Frontal cortex (tissue), 4 donors: Measurements from ENCODE around the gene FRY. TPM values are rescaled to one million over a fixed set of nuclear protein-coding genes. Genes with fewer than 3 reads are reported as not detected.

Experiments used
- DNase-seq, 2 donors: peaks; one replicate each; pipeline ENCODE4 v3.0.0; 2012; ENCODE audit warnings: low spot score in 2 of 2
- FAIRE-seq: peaks from 2 replicates; lab custom pipeline; 2012; peaks lifted over from hg19 to GRCh38; lab: Jason Lieb, UNC
- total RNA-seq: library from RNA; depleted of rRNA; stranded (reverse); fragments of >200 nt; gene quantifications from one replicate; pipeline ENCODE4 v1.2.3, GENCODE V29; 2014
- donor health status: control.
- donor health status: control.
- donor health status: control.

FRY gene
- total RNA-seq, 1 donor from 2014 or later, result 55.4 TPM

DNA sequence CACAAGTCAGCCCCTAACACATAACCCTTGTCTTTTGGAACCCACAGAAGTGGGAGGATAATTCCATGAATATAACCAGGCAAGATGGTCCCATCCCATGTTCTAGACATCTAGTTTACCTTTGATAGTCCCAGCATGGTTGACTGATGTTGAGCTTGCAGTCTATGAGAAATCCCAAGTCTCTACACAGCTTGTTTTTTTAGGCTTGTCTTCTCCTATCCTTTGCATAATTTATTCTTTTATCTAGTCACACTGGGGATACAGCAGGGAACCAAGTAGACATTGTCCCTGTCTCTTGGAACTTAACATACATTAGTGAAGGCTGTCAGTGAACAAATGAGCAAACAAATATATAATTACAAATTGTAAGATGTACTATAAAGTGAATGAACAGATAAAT is 19.6 kb upstream of the FRY start:
- FAIRE-seq (no peak), DNase-seq (no peak)

- no peak for FAIRE-seq
- no peak for DNase-seq
Measured at GRCh38 chr13:32013181-32013580, 18.4 kb upstream of the FRY start.

DNA sequence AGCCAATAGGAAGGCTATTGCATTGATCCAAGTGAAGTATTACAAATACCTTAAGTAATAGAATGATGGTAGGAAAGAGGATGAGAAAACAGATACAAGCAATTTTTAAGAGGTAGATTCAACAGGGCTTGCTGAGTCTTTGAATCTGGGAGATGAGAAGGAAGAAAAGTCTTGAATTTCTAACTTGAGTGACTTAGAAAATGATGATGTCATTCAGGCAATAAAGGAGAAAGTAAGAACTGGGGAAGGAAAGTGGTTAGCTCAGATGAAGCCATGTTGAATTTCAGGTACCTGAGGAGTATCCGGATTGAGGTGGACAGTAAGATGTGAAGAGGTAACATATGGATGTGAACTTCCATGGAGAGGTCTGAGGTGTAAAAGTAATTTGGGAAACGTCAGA is 15.5 kb upstream of the FRY start:
- FAIRE-seq (no peak), DNase-seq (no peak)

GRCh38 chr13:32016631-32017030 is 14.9 kb upstream of the FRY start:
- DNase-seq (no peak), FAIRE-seq (no peak)

DNA sequence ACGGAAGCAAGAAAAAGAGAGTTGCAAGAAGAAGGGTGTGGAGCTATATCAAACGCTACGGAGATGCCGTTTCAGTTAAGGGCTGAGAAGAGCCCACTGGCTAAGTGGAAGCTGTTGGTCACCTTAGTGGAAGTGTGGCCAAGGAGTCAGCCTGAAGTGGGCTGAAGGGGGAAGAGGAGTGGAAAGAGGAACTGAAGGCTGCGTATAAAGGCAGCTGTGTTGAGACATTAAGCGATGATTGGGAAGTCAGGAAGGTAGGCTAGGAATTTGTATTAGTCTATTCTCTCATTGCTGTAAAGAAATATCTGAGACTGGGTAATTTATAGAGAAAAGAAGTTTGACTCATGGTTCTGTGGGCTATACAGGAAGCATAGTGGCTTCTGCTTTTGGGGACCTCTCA is 14.1 kb upstream of the FRY start:
- DNase-seq, result no peak
- FAIRE-seq, result no peak

GRCh38 chr13:32019612-32020233 is 11.9 kb upstream of the FRY start:
- DNase-seq, result peak in 1 of 2 donors; percentile 46
- FAIRE-seq, result no peak

- DNase-seq, result no peak
- no peak for FAIRE-seq
Measured at GRCh38 chr13:32021785-32022184, 9.8 kb upstream of the FRY start.

- FAIRE-seq (no peak), DNase-seq (no peak)
Measured at GRCh38 chr13:32022311-32022710, 9.3 kb upstream of the FRY start.

- FAIRE-seq (no peak), DNase-seq (no peak)
Measured at GRCh38 chr13:32023096-32023495, 8.5 kb upstream of the FRY start.

DNA sequence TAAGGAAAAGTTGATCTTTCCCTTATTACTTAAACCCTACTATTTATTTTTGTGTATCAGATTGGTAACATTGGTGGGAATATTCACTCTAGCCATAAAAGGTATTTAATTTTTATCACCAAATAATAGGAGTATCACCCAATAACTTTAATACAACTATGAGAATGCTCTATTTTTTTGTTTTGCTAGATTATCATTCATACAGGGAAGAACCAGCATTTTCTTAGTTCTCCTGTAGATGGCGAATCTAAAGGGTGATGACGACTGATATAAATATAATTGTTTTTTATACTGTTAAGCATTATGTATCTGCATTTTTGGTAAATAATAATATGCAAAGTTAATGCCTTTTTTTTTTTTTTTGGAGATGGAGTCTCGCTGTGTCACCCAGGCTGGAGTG is 7.9 kb upstream of the FRY start:
- DNase-seq, result no peak
- peak; percentile 37 for FAIRE-seq

DNA sequence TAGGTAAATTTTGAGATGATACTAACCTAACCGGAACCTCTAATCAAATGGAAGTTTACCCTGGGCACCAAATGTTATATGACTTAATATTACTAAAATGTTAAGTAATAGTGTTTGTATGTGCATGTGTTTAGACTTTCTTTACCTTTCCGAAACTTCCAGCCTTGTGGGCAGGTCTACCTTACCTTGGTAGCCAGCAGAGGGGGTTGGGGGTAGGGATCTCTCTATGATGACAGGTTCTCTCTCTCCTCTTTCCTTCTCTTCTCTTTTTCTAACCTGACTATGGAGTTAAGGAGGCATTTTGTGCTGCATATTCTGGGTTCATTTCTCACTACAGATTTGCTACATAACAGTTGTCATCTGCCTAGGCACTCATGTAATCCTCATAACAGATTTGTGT is 6.8 kb upstream of the FRY start:
- FAIRE-seq, result no peak
- DNase-seq, result no peak

DNA sequence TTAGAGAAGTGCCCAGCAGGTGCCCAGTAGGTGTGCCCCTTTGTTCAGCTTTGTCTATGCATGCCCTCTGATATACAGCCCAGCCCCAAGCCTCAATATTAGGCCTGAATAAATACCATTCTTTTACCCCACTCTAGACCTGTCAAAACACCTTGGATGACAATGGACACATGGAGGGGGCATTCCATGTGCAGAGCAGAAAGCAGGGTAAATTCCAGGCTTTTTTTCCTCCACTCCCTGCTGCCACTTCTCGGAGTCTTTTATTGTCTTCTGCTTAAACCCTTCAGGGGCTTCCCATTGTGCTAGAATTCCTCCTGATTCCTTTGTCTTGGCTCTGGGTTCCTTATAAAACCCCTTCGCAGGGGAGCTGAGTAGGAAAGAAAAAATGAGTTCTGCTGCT is 5.8 kb upstream of the FRY start:
- FAIRE-seq (no peak), DNase-seq (no peak)

- DNase-seq, result no peak
- FAIRE-seq, result no peak
Measured at GRCh38 chr13:32026623-32027022, 5.0 kb upstream of the FRY start.

- FAIRE-seq, result no peak
- DNase-seq, result no peak
Measured at GRCh38 chr13:32028711-32029110, 2.9 kb upstream of the FRY start.

GRCh38 chr13:32029684-32030083 is 1.9 kb upstream of the FRY start:
- FAIRE-seq (no peak), DNase-seq (no peak)

DNA sequence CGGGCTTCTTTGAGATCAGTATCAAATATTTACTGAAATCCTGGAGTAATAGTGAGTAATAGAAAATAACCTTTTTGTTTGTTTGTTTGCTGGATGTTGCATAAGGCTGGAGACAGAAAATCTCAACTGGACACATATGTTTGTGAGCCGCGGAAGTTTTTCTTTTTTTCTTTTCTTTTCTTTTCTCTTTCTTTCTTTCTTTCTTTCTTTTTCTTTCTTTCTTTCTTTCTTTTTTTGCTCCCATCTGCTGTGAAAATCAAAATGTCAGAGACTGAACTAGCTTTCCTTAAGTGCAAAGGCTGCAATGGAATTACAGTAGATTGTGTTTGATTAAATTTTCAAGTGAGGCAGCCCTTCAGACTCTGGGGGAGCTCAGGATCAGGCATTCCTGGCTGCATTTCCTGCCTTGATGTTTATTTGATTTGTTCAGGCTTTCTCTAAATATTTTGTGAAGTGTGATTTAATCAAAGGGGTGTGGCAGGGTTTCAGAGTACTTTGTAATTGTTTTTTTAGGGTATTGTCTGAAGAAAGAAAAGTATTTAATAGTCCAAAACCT is 319 bp downstream of the FRY start:
- DNase-seq (no peak), FAIRE-seq (no peak)

DNA sequence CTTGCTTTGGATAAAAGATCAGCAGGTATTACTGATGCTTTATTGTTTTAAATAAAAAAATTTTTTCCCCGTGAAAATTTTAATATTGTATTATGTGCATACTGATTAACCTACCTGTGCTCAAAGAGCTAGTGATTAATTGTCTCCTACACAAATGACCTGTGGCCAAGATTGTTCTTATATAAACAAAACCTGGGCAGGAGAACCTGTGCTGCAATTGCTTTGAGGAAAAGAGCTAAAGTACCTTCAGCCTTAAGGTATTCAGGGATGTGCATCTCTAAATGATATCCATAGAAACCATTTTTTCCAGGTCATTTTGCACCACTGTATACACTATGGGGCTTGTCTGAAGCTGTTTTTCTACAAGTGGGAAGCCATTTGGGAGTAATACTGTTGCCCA is 1.2 kb downstream of the FRY start:
- no peak for FAIRE-seq
- DNase-seq, result no peak

- no peak for FAIRE-seq
- no peak for DNase-seq
Measured at GRCh38 chr13:32033744-32034143, 2.2 kb downstream of the FRY start.

DNA sequence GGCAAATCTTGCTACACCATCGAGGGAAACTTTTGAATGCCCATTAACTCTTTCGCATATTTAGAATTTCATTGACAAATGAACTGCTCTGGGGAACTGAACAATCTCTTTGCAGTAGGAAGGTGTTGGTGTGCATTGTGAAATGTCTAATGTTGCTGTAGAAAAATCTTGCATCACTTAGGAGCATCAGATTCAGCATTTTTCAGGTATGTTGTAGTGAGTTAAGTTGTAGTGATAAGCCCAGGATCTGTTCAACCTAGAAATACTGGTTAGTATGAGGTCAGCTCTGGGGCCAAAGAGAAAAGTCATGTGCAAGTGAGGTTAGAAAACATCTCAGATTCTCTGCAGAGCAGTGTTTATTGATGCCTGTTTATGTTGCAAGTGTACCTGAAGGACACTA is 4.1 kb downstream of the FRY start:
- no peak for DNase-seq
- no peak for FAIRE-seq

GRCh38 chr13:32036126-32036695 is 4.6 kb downstream of the FRY start:
- DNase-seq (no peak), FAIRE-seq (no peak)

DNA sequence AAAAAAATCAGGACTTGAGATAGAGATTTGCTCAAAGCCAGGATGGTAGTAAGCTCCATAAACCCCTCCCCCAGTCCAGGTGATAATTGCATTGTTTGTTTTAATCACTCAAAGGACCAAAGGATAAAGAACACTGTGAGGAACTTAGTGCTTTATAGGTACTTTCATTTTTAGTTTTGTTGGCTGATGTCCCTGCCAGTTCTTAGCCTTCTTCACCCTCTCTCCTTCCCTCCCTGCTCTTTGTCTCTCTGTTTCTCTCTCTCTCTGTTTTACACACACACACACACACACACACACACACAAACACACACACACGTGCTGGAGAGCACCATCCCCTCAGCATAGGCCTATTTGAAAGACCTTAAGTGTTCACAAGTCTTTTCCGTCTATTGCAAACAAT is 5.2 kb downstream of the FRY start:
- DNase-seq (no peak), FAIRE-seq (no peak)

GRCh38 chr13:32037471-32037870 is 5.9 kb downstream of the FRY start:
- FAIRE-seq, result no peak

More at GRCh38 chr13:32037471-32037870, 5.9 kb downstream of the FRY start:
- no peak for DNase-seq
